NCI-H146 (cell line): Measurements from ENCODE around the gene PLAC1.

Experiments used
- DNase-seq: peaks from one replicate; lab custom pipeline; 2025; lab: John Stamatoyannopoulos, UW

Gene PLAC1

GRCh38 chrX:134588806-134589205, 69.5 kb downstream of the PLAC1 start:
- DNase-seq: no peak

GRCh38 chrX:134580907-134581306, 77.4 kb downstream of the PLAC1 start:
- no peak for DNase-seq

- DNase-seq: no peak
Observed at GRCh38 chrX:134573683-134574035, 84.6 kb downstream of the PLAC1 start.

GRCh38 chrX:134572816-134573682, 85.2 kb downstream of the PLAC1 start:
- no peak for DNase-seq

- no peak for DNase-seq
Observed at GRCh38 chrX:134571796-134572195, 86.5 kb downstream of the PLAC1 start.

GRCh38 chrX:134570899-134571298, 87.4 kb downstream of the PLAC1 start:
- no peak for DNase-seq

GRCh38 chrX:134570509-134570846, 87.8 kb downstream of the PLAC1 start:
- DNase-seq: no peak

- DNase-seq: no peak
Observed at GRCh38 chrX:134569306-134569705, 89.0 kb downstream of the PLAC1 start.

- DNase-seq: no peak
Observed at GRCh38 chrX:134568285-134569016, 89.8 kb downstream of the PLAC1 start.

GRCh38 chrX:134566506-134566905, 91.8 kb downstream of the PLAC1 start:
- no peak for DNase-seq

GRCh38 chrX:134562002-134562401, 96.3 kb downstream of the PLAC1 start:
- no peak for DNase-seq

- no peak for DNase-seq
Observed at GRCh38 chrX:134558133-134558532, 100.1 kb downstream of the PLAC1 start.

GRCh38 chrX:134554291-134554690, 104.0 kb downstream of the PLAC1 start:
- DNase-seq: no peak

GRCh38 chrX:134552351-134552750, 105.9 kb downstream of the PLAC1 start:
- no peak for DNase-seq

GRCh38 chrX:134551376-134552048, 106.8 kb downstream of the PLAC1 start:
- DNase-seq: no peak

GRCh38 chrX:134548257-134549201, 109.7 kb downstream of the PLAC1 start:
- DNase-seq: no peak

GRCh38 chrX:134547047-134547679, 111.1 kb downstream of the PLAC1 start:
- DNase-seq: no peak

- DNase-seq: no peak
Observed at GRCh38 chrX:134546187-134546586, 112.1 kb downstream of the PLAC1 start.

GRCh38 chrX:134545510-134545909, 112.8 kb downstream of the PLAC1 start:
- DNase-seq: no peak

- DNase-seq: no peak
Observed at GRCh38 chrX:134544513-134545151, 113.6 kb downstream of the PLAC1 start.

GRCh38 chrX:134544135-134544512, 114.1 kb downstream of the PLAC1 start:
- no peak for DNase-seq
